GM23338 (cell line): Measurements from ENCODE around the gene PCA3. TPM values are rescaled to one million over a fixed set of nuclear protein-coding genes. Genes with fewer than 3 reads are reported as not detected.

Experiments used
- ATAC-seq: fragments of 200-7000 bp; cut with Tn5 transposase; 3 replicates; pipeline ENCODE4 v1.9.1; 2020
- DNase-seq: peaks from one replicate; pipeline ENCODE4 v3.0.0-alpha.2; 2015; ENCODE audit warnings: low spot score
- H2AFZ ChIP-seq: fragments of 200-600 bp; sonication (generic); 2 replicates; pipeline ENCODE4 v1.8.0; 2016; ENCODE audit warnings: antibody characterized with exemption, mild to moderate bottlenecking, moderate library complexity
- H3F3A ChIP-seq: fragments of 200-600 bp; sonication (generic); replicated peaks from 2 replicates; pipeline ENCODE4 v1.8.0; 2017; ENCODE audit warnings: antibody characterized with exemption, mixed run types, low read depth
- H3K27ac ChIP-seq: fragments of 200-600 bp; sonication (generic); 2 replicates; pipeline ENCODE4 v1.6.1; 2016; ENCODE audit warnings: low read depth
- H3K27me3 ChIP-seq: fragments of 200-600 bp; sonication (generic); 2 replicates; pipeline ENCODE4 v1.8.0; 2016; ENCODE audit warnings: mild to moderate bottlenecking, mixed run types, moderate library complexity; ENCODE audit not compliant: insufficient read depth
- H3K36me3 ChIP-seq: fragments of 200-600 bp; sonication (generic); 2 replicates; pipeline ENCODE4 v1.8.0; 2016; ENCODE audit warnings: mild to moderate bottlenecking; ENCODE audit not compliant: insufficient read depth
- H3K4me1 ChIP-seq: fragments of 200-600 bp; sonication (generic); 2 replicates; pipeline ENCODE4 v1.8.0; 2016; ENCODE audit warnings: mild to moderate bottlenecking, moderate library complexity; ENCODE audit not compliant: insufficient read depth
- H3K4me2 ChIP-seq: fragments of 200-600 bp; sonication (generic); 2 replicates; pipeline ENCODE4 v1.7.1; 2017; ENCODE audit warnings: mixed run types
- H3K4me3 ChIP-seq: fragments of 200-600 bp; sonication (generic); 2 replicates; pipeline ENCODE4 v1.6.1; 2016; ENCODE audit warnings: mixed run types
- H3K79me2 ChIP-seq: fragments of 200-600 bp; sonication (generic); replicated peaks from 2 replicates; pipeline ENCODE4 v1.8.0; 2017; ENCODE audit warnings: mild to moderate bottlenecking; ENCODE audit not compliant: insufficient read depth
- H3K9me2 ChIP-seq: fragments of 200-600 bp; sonication (generic); 2 replicates; pipeline ENCODE4 v1.8.0; 2017; ENCODE audit not compliant: insufficient read depth
- H4K20me1 ChIP-seq: fragments of 200-600 bp; sonication (generic); replicated peaks from 2 replicates; pipeline ENCODE4 v1.8.0; 2017; ENCODE audit warnings: mild to moderate bottlenecking; ENCODE audit not compliant: insufficient read depth
- H3K27ac Mint-ChIP-seq: 2 replicates; pipeline ENCODE4 v1.8.0; 2020; ENCODE audit warnings: inconsistent platforms, mild to moderate bottlenecking, moderate library complexity, mixed read lengths
- H3K27me3 Mint-ChIP-seq: 3 replicates; pipeline ENCODE4 v1.8.0; 2022; ENCODE audit warnings: low read depth, mild to moderate bottlenecking, moderate library complexity, mixed read lengths, inconsistent platforms; ENCODE audit not compliant: insufficient read depth, poor library complexity
- H3K36me3 Mint-ChIP-seq: 3 replicates; pipeline ENCODE4 v1.8.0; 2021; ENCODE audit warnings: low read depth, mild to moderate bottlenecking, inconsistent platforms, moderate library complexity, mixed read lengths
- H3K4me1 Mint-ChIP-seq: 3 replicates; pipeline ENCODE4 v1.8.0; 2020; ENCODE audit warnings: mild to moderate bottlenecking, inconsistent platforms, mixed read lengths
- H3K4me3 Mint-ChIP-seq: 3 replicates; pipeline ENCODE4 v1.8.0; 2021; ENCODE audit warnings: moderate library complexity, mild to moderate bottlenecking, inconsistent platforms, mixed read lengths
- H3K9me3 Mint-ChIP-seq: 3 replicates; pipeline ENCODE4 v1.8.0; 2020; ENCODE audit warnings: moderate library complexity, mild to moderate bottlenecking, inconsistent platforms, mixed read lengths
- CREB1 ChIP-seq: fragments of 250-450 bp; sonication (Bioruptor Pico); IDR thresholded peaks from 2 replicates; pipeline ENCODE4 v1.5.0; 2020; ENCODE audit warnings: low read depth, mild to moderate bottlenecking, moderate library complexity
- EZH2phosphoT487 ChIP-seq: fragments of 200-600 bp; sonication (generic); IDR thresholded peaks from one replicate; pipeline ENCODE4 v1.8.1; 2018; ENCODE audit warnings: antibody characterized with exemption; ENCODE audit not compliant: unreplicated experiment
- JUNB ChIP-seq: IDR thresholded peaks from one replicate; pipeline ENCODE4 v1.6.1; 2016; ENCODE audit warnings: antibody characterized with exemption; ENCODE audit not compliant: unreplicated experiment
- NANOG ChIP-seq: IDR thresholded peaks from 2 replicates; pipeline ENCODE4 v1.6.1; 2016; ENCODE audit warnings: antibody characterized with exemption, borderline replicate concordance
- STAT1 ChIP-seq: IDR thresholded peaks from one replicate; pipeline ENCODE4 v1.6.1; 2016; ENCODE audit warnings: antibody characterized with exemption; ENCODE audit not compliant: unreplicated experiment
- polyA plus RNA-seq: library from polyadenylated mRNA; unstranded; fragments of >200 nt; fragmentation: Nextera tagmentation; extraction: Ambion mirVana; gene quantifications from 2 replicates; pipeline ENCODE4 v1.2.1, GENCODE V29; 2016
- total RNA-seq: library from RNA; depleted of rRNA; stranded (reverse); fragments of >200 nt; shearing (Covaris generic); gene quantifications from 2 replicates; pipeline ENCODE4 v1.2.3, GENCODE V29; 2014
- TF ChIP-seq, protein P1 (sequence below): fragments of 250-450 bp; sonication (Bioruptor Pico); IDR thresholded peaks from 2 replicates; pipeline ENCODE4 v1.5.0; 2020; ENCODE audit warnings: mild to moderate bottlenecking, moderate library complexity
- TF ChIP-seq, protein P2 (sequence below), 2 experiments: fragments of 200-600 bp in 1 of 2; sonication (generic) in 1 of 2; conservative IDR thresholded peaks; 2 replicates each; pipeline versions ENCODE4 v1.5.1 to v1.6.1; 2016 to 2017; ENCODE audit warnings: antibody characterized with exemption in 2 of 2, low read depth in 2 of 2, mild to moderate bottlenecking in 2 of 2, moderate library complexity in 1 of 2

Gene PCA3
- total and polyA plus RNA-seq, 2 experiments from 2014 or later: 0.28 to 0.76 TPM

DNA sequence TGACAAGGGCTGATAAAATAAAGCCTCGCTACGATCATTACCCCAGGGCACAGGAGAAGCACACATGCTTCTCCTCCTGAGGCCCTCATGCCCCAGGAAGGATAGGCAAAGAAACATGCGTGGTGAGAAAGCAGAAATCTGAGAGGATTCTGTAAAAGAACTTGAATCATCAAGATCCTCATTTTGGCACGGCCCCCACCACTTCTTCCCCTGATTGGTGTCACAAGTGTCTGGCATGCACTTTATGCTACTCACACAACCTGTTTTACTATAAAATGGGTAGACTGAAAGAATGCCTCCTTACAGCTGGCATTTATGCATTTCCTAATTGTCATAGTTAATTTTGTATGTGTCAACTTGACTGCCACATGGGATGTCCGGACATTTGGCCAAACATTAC, 32.1 kb downstream of the PCA3 start (continued):
- TF ChIP-seq, protein P1, sequence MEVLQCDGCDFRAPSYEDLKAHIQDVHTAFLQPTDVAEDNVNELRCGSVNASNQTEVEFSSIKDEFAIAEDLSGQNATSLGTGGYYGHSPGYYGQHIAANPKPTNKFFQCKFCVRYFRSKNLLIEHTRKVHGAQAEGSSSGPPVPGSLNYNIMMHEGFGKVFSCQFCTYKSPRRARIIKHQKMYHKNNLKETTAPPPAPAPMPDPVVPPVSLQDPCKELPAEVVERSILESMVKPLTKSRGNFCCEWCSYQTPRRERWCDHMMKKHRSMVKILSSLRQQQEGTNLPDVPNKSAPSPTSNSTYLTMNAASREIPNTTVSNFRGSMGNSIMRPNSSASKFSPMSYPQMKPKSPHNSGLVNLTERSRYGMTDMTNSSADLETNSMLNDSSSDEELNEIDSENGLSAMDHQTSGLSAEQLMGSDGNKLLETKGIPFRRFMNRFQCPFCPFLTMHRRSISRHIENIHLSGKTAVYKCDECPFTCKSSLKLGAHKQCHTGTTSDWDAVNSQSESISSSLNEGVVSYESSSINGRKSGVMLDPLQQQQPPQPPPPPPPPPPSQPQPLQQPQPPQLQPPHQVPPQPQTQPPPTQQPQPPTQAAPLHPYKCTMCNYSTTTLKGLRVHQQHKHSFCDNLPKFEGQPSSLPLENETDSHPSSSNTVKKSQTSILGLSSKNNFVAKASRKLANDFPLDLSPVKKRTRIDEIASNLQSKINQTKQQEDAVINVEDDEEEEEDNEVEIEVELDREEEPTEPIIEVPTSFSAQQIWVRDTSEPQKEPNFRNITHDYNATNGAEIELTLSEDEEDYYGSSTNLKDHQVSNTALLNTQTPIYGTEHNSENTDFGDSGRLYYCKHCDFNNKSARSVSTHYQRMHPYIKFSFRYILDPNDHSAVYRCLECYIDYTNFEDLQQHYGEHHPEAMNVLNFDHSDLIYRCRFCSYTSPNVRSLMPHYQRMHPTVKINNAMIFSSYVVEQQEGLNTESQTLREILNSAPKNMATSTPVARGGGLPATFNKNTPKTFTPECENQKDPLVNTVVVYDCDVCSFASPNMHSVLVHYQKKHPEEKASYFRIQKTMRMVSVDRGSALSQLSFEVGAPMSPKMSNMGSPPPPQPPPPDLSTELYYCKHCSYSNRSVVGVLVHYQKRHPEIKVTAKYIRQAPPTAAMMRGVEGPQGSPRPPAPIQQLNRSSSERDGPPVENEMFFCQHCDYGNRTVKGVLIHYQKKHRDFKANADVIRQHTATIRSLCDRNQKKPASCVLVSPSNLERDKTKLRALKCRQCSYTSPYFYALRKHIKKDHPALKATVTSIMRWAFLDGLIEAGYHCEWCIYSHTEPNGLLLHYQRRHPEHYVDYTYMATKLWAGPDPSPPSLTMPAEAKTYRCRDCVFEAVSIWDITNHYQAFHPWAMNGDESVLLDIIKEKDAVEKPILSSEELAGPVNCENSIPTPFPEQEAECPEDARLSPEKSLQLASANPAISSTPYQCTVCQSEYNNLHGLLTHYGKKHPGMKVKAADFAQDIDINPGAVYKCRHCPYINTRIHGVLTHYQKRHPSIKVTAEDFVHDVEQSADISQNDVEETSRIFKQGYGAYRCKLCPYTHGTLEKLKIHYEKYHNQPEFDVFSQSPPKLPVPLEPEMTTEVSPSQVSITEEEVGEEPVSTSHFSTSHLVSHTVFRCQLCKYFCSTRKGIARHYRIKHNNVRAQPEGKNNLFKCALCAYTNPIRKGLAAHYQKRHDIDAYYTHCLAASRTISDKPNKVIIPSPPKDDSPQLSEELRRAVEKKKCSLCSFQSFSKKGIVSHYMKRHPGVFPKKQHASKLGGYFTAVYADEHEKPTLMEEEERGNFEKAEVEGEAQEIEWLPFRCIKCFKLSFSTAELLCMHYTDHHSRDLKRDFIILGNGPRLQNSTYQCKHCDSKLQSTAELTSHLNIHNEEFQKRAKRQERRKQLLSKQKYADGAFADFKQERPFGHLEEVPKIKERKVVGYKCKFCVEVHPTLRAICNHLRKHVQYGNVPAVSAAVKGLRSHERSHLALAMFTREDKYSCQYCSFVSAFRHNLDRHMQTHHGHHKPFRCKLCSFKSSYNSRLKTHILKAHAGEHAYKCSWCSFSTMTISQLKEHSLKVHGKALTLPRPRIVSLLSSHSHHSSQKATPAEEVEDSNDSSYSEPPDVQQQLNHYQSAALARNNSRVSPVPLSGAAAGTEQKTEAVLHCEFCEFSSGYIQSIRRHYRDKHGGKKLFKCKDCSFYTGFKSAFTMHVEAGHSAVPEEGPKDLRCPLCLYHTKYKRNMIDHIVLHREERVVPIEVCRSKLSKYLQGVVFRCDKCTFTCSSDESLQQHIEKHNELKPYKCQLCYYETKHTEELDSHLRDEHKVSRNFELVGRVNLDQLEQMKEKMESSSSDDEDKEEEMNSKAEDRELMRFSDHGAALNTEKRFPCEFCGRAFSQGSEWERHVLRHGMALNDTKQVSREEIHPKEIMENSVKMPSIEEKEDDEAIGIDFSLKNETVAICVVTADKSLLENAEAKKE (CRISPR knock-in tag): no peak
- TF ChIP-seq, protein P2, sequence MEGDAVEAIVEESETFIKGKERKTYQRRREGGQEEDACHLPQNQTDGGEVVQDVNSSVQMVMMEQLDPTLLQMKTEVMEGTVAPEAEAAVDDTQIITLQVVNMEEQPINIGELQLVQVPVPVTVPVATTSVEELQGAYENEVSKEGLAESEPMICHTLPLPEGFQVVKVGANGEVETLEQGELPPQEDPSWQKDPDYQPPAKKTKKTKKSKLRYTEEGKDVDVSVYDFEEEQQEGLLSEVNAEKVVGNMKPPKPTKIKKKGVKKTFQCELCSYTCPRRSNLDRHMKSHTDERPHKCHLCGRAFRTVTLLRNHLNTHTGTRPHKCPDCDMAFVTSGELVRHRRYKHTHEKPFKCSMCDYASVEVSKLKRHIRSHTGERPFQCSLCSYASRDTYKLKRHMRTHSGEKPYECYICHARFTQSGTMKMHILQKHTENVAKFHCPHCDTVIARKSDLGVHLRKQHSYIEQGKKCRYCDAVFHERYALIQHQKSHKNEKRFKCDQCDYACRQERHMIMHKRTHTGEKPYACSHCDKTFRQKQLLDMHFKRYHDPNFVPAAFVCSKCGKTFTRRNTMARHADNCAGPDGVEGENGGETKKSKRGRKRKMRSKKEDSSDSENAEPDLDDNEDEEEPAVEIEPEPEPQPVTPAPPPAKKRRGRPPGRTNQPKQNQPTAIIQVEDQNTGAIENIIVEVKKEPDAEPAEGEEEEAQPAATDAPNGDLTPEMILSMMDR (conservative IDR thresholded peaks at IDR 0.05; ENCODE audit: low read depth in 2 of 2): no peak
- TF ChIP-seq EZH2phosphoT487: no peak
- no peak for TF ChIP-seq CREB1 (CRISPR knock-in tag)
- TF ChIP-seq STAT1: no peak
- TF ChIP-seq NANOG: no peak

DNA sequence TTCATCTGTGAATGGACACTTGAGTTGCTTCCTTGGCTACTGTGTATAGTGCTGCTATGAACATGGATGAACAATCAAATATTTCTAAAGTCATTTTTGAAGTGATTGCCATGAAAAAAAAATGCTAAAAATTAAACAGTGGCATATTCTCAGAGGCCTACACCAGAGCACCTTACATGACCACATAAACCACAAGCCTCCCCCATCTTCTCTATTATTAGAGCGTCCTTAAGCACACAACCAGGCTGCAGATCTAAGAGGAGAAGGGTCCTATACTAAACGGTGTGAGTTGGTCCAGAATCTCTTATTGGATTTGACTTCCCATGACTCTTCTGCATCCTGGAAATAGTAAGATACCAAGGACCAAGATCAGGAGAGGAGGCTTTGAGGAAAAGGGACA, 34.3 kb downstream of the PCA3 start:
- Histone ChIP-seq H3K27me3 (no peaks in the 10 kb centered on the region), H3K79me2 (no peaks in the 10 kb centered on the region), H3K9me2 (no peaks in the 10 kb centered on the region), H3K36me3 (no peaks in the 10 kb centered on the region), H3K4me2 (no peak overlapping the region), H4K20me1 (no peaks in the 10 kb centered on the region), H3F3A (no peaks in the 10 kb centered on the region), H3K27ac (no peak overlapping the region), H3K4me3 (no peak overlapping the region), H2AFZ (no peak overlapping the region), H3K4me1 (peaks cover 2% of the 10 kb centered on the region)
- no peaks in the 10 kb centered on the region for H3K9me3 Mint-ChIP-seq
- H3K27ac Mint-ChIP-seq: no peak overlapping the region
- H3K27me3 Mint-ChIP-seq: peaks cover 1% of the 10 kb centered on the region
- DNase-seq (no peak), ATAC-seq (no peak)
- H3K4me1 Mint-ChIP-seq: peaks cover 14% of the 10 kb centered on the region
- no peak overlapping the region for H3K4me3 Mint-ChIP-seq
- no peaks in the 10 kb centered on the region for H3K36me3 Mint-ChIP-seq
- TF ChIP-seq JUNB (no peak), EZH2phosphoT487 (no peak)
- TF ChIP-seq, protein P2 (conservative IDR thresholded peaks at IDR 0.05; ENCODE audit: low read depth in 2 of 2): no peak
